Sigmoid colon (tissue), 7 donors: ENCODE data around the gene PARVG. TPM values are rescaled to one million over a fixed set of nuclear protein-coding genes. Genes with fewer than 3 reads are reported as not detected.

ENCODE experiments used
- DNase-seq: peaks from one replicate; pipeline ENCODE4 v3.0.0-alpha.2; 2019
- H3K27ac ChIP-seq, 4 donors: fragments of 200-600 bp; sonication (generic); one replicate each; pipeline ENCODE4 v1.5.1; 2016 to 2019; ENCODE audit warnings: mild to moderate bottlenecking in 1 of 4
- H3K27me3 ChIP-seq, 3 donors: fragments of 200-600 bp; sonication (generic); one replicate each; pipeline ENCODE4 v1.5.1; 2019; ENCODE audit warnings: mild to moderate bottlenecking in 1 of 3
- H3K36me3 ChIP-seq, 4 donors: fragments of 200-600 bp; sonication (generic); one replicate each; pipeline ENCODE4 v1.5.1; 2016 to 2019
- H3K4me1 ChIP-seq, 4 donors: fragments of 200-600 bp; sonication (generic); one replicate each; pipeline ENCODE4 v1.5.1; 2017 to 2019
- H3K4me3 ChIP-seq, 4 donors: fragments of 200-600 bp; sonication (generic); one replicate each; pipeline ENCODE4 v1.5.1; 2017 to 2019; ENCODE audit warnings: mild to moderate bottlenecking in 2 of 4, moderate library complexity in 1 of 4
- H3K9me3 ChIP-seq, 4 donors: fragments of 200-600 bp in 3 of 4; sonication (generic) in 3 of 4; one replicate each; pipeline versions ENCODE4 v1.5.1 to v1.6.1; 2013 to 2019
- EP300 ChIP-seq, 4 donors: sonication (generic); formaldehyde crosslinking; IDR thresholded peaks; one replicate each; pipeline ENCODE4 v1.6.1; 2017; ENCODE audit warnings: antibody characterized with exemption in 4 of 4
- POLR2A ChIP-seq, 2 donors: fragments of 450-650 bp; IDR thresholded peaks; one replicate each; pipeline ENCODE4 v1.6.1; 2016; ENCODE audit warnings: antibody characterized with exemption in 2 of 2, mild to moderate bottlenecking in 2 of 2, moderate library complexity in 2 of 2
- POLR2AphosphoS5 ChIP-seq, 4 donors: sonication (generic); formaldehyde crosslinking; IDR thresholded peaks; one replicate each; pipeline ENCODE4 v1.6.1; 2017; ENCODE audit warnings: antibody characterized with exemption in 4 of 4
- WGBS, 2 donors: extraction: QIAGEN DNeasy Blood & Tissue Kit; methylation state at CpG; one replicate each; pipeline ENCODE4 v1.1.7; 2013; 5-methylcytosine and 5-hydroxymethylcytosine counted together
- intact Hi-C: fragments of 100-400 bp; cut with DNase I; formaldehyde crosslinking; loops from one replicate; pipeline ENCODE4 v1.15.1; 2023
- polyA plus RNA-seq, 3 donors: library from polyadenylated mRNA; stranded (reverse); fragments of 200-250 nt; gene quantifications; one replicate each; pipeline ENCODE4 v1.2.3, GENCODE V29; 2013
- total RNA-seq, 4 donors: library from RNA; depleted of rRNA; stranded (reverse); fragments of >200 nt; gene quantifications; one replicate each; pipeline ENCODE4 v1.1.0, GENCODE V29; 2016
- TF ChIP-seq, protein P1 (sequence below), 4 experiments: fragments of 450-650 bp in 3 of 4; fragments of 200-600 bp in 1 of 4; IDR thresholded peaks; one replicate each; pipeline ENCODE4 v1.5.1; 2016 to 2019; ENCODE audit warnings: antibody characterized with exemption in 4 of 4, mild to moderate bottlenecking in 3 of 4, moderate library complexity in 2 of 4
- donor health status: healthy with polysubstance abuse.
- donor health status: Bipolar disorder and iron deficiency.
- donor health status: healthy.

PARVG gene
- total and polyA plus RNA-seq, 7 donors, result 3.0 to 65.1 (median 9.8) TPM

DNA sequence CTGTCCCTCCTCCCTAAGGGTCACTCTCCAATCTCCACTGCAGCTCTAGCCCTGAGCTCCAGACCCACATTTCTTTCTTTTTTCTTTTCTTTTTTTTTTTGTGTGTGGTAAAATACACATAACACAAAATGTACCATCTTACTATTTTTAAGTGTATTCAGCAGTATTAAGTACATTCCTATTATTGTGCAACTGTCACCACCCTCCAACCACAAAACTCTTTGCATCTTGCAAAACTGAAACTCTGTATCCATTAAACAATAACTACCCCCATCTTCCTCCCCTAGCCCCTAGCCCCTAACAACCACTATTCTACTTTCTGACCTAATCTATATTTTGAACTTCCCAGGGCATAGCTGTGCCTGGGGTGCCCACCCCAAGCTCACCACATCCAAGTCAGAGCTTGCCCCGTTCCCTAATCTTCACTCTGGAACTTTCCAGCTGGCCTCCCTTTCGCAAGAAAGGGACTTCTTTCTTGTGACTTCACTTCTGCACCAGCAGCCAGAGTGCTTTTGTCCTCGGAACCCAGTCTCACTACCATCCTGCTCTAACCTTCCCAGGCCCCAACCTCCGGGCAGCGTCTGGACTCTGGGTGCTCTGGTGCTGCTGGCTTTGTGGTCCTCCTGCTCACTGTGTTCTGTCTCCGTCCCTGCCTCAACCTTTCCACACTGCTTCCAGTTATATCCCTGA lies 30.7 kb downstream of the PARVG start:
- no peak for DNase-seq

DNA sequence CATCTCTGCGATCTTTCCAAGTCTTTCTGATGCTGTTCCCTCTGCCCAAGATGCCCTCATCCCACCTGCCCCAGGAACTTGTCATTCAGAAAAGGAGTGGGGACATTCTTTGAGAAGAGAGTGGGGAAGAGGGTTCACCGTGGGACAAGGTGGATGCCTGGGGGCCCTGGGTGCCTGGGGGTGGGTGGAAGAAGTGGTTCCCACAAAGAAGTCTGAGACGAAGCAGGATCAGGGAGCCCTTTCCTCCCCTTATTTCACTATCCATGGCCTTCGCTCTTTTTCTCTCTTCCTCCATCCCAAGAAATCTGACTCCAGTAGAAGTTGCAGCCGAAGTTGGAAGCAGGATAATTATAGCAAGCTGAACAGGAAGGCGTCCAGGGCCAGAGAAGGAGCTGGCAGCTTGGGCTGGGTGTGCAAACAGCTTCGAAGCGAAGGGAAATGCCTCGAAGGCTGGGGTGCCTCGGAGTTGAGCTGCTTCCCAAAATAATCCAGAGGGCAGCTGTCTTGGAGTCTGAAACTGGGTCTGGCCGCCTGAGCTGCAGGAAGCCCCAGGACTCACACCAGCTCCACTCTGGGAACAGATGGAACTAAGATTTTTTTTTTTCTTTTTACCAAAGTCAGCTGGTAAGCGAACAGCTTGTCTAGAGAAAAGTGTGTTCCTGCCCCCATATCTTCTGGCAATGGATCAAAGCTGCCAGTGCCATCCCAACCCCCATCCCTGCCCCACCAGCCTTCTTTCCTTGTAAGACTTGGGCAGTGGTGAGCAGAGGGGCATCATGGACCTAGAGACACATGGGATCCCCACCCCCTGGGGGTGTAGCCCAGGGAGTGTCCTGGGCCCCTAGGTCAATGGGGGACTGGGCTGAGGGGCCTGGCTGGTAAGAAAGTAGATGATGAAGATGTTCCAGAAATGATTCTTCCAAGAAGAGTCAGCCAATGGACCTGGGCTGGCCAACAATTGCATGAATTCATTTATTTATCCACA lies 31.5 kb downstream of the PARVG start:
- Histone ChIP-seq H3K4me3 (peak overlapping the region in 1 of 4 donors; percentile 10), H3K27me3 (no peaks in the 10 kb centered on the region), H3K4me1 (peaks cover 0 to 21% (median 14%) of the 10 kb centered on the region in 4 donors), H3K9me3 (peaks cover 0 to 5% (median 0%) of the 10 kb centered on the region in 4 donors), H3K27ac (peak overlapping the region; percentile 27 to 76 (median 56)), H3K36me3 (no peaks in the 10 kb centered on the region)
- peak; percentile 56 for DNase-seq
- WGBS, 2 donors, result 63 to 66% methylated on average over 12 of the region's 12 CpGs
- no peak for TF ChIP-seq EP300 (IDR thresholded peaks at IDR 0.05)
- TF ChIP-seq, protein P1, sequence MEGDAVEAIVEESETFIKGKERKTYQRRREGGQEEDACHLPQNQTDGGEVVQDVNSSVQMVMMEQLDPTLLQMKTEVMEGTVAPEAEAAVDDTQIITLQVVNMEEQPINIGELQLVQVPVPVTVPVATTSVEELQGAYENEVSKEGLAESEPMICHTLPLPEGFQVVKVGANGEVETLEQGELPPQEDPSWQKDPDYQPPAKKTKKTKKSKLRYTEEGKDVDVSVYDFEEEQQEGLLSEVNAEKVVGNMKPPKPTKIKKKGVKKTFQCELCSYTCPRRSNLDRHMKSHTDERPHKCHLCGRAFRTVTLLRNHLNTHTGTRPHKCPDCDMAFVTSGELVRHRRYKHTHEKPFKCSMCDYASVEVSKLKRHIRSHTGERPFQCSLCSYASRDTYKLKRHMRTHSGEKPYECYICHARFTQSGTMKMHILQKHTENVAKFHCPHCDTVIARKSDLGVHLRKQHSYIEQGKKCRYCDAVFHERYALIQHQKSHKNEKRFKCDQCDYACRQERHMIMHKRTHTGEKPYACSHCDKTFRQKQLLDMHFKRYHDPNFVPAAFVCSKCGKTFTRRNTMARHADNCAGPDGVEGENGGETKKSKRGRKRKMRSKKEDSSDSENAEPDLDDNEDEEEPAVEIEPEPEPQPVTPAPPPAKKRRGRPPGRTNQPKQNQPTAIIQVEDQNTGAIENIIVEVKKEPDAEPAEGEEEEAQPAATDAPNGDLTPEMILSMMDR (IDR thresholded peaks at IDR 0.05), result no peak
- no peak for TF ChIP-seq POLR2AphosphoS5 (IDR thresholded peaks at IDR 0.05)
- no peak for TF ChIP-seq POLR2A (IDR thresholded peaks at IDR 0.05)
- intact Hi-C loops, result no loop called here

More for the DNA sequence above, 30.7 kb downstream of the PARVG start:
- TF ChIP-seq EP300 (IDR thresholded peaks at IDR 0.05) (no peak), POLR2AphosphoS5 (IDR thresholded peaks at IDR 0.05) (no peak), POLR2A (IDR thresholded peaks at IDR 0.05) (no peak)
- TF ChIP-seq, protein P1 (IDR thresholded peaks at IDR 0.05), result no peak
- Histone ChIP-seq H3K36me3 (no peaks in the 10 kb centered on the region), H3K4me3 (no peak overlapping the region), H3K27me3 (no peaks in the 10 kb centered on the region), H3K4me1 (peaks cover 0 to 21% (median 14%) of the 10 kb centered on the region in 4 donors), H3K27ac (peak overlapping the region in 3 of 4 donors; percentile 44 to 76 (median 67)), H3K9me3 (peaks cover 0 to 5% (median 0%) of the 10 kb centered on the region in 4 donors)
- intact Hi-C loops, result no loop called here
- 69 to 79% methylated on average over 6 of the region's 6 CpGs for WGBS, 2 donors

DNA sequence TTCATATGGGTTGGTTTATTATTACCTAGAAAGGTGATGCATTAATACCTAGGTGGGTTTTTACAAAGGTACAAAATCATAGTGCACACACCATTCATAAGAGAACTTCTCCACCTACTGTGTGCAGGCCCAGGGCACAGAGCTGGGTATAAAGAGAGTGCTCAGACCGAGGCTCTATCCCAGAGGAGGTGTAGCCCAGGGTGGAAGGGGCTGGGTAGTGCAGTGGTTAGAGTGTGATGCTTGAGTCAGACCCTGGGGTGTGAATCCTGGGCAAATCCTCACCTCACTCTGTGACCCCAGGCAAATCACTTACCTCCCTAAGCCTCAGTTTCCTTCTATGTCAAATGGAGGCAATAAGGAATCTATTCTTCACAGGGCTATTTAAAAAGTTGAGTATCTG lies 32.2 kb downstream of the PARVG start:
- WGBS, 2 donors, result 69 to 79% methylated on average over 1 of the region's 1 CpG
- Histone ChIP-seq H3K27ac (no peak overlapping the region), H3K36me3 (no peaks in the 10 kb centered on the region), H3K4me1 (peaks cover 0 to 21% (median 14%) of the 10 kb centered on the region in 4 donors), H3K27me3 (no peaks in the 10 kb centered on the region), H3K4me3 (no peak overlapping the region), H3K9me3 (peaks cover 0 to 5% (median 0%) of the 10 kb centered on the region in 4 donors)
- TF ChIP-seq EP300 (IDR thresholded peaks at IDR 0.05), result no peak
- TF ChIP-seq POLR2AphosphoS5 (IDR thresholded peaks at IDR 0.05), result no peak
- TF ChIP-seq, protein P1 (IDR thresholded peaks at IDR 0.05), result no peak
- no peak for TF ChIP-seq POLR2A (IDR thresholded peaks at IDR 0.05)
- intact Hi-C loops, result no loop called here
- DNase-seq, result no peak

DNA sequence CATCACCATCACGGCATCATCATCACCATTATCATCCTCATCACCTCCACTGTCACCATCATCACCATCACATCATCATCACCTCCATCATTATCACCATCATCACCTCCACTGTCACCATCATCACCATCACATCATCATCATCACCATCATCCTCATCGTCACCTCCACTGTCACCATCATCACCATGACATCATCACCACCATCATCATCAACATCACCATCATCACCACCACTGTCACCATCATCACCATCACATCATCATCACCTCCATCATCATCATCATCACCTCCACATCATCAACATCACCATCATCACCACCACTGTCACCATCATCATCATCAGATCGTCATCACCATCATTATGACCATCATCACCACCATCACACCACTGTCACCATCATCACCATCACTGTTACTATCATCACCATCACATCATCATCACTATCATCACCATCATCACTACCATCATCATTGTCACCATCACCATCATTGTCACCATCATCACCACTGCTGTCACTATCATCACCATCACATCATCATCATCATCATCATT lies 32.8 kb downstream of the PARVG start:
- Histone ChIP-seq H3K36me3 (no peaks in the 10 kb centered on the region), H3K27me3 (no peaks in the 10 kb centered on the region), H3K4me1 (peaks cover 0 to 21% (median 14%) of the 10 kb centered on the region in 4 donors), H3K4me3 (no peak overlapping the region), H3K9me3 (peaks cover 0 to 5% (median 0%) of the 10 kb centered on the region in 4 donors), H3K27ac (no peak overlapping the region)
- DNase-seq, result no peak
- TF ChIP-seq POLR2A (IDR thresholded peaks at IDR 0.05) (no peak), POLR2AphosphoS5 (IDR thresholded peaks at IDR 0.05) (no peak), EP300 (IDR thresholded peaks at IDR 0.05) (no peak)
- TF ChIP-seq, protein P1 (IDR thresholded peaks at IDR 0.05), result no peak
- intact Hi-C loops, result no loop called here
- WGBS, 2 donors, result 76 to 92% methylated on average over 3 of the region's 3 CpGs
